ENCODE results near the gene ANKRD30A. TPM values are rescaled to one million over a fixed set of nuclear protein-coding genes. Genes with fewer than 3 reads are reported as not detected.

The ANKRD30A gene
- total and polyA plus RNA-seq, 8 donors: not detected

DNA sequence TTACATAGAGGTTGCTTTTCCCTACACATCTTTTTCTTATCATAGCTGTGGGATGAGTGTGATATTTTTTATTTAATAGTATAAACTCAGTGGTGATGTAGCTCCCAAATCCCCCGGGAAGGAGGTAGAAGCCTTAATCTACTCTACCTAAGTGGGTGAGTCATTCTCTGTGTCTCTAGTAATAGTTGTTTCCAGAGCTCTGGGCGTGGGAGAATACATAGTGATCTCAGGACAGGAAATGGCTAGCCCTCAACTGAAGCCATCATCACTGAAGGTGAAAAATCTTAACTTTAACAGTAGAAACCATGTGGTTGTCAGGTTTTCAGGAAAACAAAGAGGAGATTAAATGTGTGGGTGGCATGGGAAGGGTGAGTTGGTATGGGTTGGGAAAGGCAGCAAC lies 278.4 kb downstream of the ANKRD30A start:
- H3K4me3 ChIP-seq: no peak overlapping the region
- TF ChIP-seq, protein P1, sequence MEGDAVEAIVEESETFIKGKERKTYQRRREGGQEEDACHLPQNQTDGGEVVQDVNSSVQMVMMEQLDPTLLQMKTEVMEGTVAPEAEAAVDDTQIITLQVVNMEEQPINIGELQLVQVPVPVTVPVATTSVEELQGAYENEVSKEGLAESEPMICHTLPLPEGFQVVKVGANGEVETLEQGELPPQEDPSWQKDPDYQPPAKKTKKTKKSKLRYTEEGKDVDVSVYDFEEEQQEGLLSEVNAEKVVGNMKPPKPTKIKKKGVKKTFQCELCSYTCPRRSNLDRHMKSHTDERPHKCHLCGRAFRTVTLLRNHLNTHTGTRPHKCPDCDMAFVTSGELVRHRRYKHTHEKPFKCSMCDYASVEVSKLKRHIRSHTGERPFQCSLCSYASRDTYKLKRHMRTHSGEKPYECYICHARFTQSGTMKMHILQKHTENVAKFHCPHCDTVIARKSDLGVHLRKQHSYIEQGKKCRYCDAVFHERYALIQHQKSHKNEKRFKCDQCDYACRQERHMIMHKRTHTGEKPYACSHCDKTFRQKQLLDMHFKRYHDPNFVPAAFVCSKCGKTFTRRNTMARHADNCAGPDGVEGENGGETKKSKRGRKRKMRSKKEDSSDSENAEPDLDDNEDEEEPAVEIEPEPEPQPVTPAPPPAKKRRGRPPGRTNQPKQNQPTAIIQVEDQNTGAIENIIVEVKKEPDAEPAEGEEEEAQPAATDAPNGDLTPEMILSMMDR (IDR thresholded peaks at IDR 0.05): no peak
- no peaks in the 10 kb centered on the region for H3K36me3 ChIP-seq
- H3K27ac ChIP-seq: no peak overlapping the region
- H3K9me3 ChIP-seq: peaks cover 0 to 34% of the 10 kb centered on the region in 2 donors
- DNase-seq (no peak), ATAC-seq (no peak)
- no peaks in the 10 kb centered on the region for H3K4me1 ChIP-seq
- H3K27me3 ChIP-seq: no peaks in the 10 kb centered on the region
- intact Hi-C loops (cut with DNase I): no loop called here

Data from left lung (tissue), 10 donors.